CD4-positive, CD25-positive, alpha-beta regulatory T cell (primary cell): ENCODE data around the gene RASSF1. TPM values are rescaled to one million over a fixed set of nuclear protein-coding genes. Genes with fewer than 3 reads are reported as not detected.
A peak's percentile ranks its signal among the peaks of the same experiment; 100 is the strongest.

Experiments
- ATAC-seq, 2 donors: fragments of 150-1000 bp; cut with Tn5 transposase; one replicate each; pipeline ENCODE4 v1.10.0; 2021; ENCODE audit warnings: low read depth in 2 of 2, moderate number of reproducible peaks in 2 of 2, moderate library complexity in 1 of 2
- DNase-seq, 3 donors: peaks; one replicate each; pipeline versions ENCODE4 v3.0.0 to v3.0.0-alpha.2; 2012 to 2022; ENCODE audit warnings: mixed read lengths in 1 of 3
- H3K27ac ChIP-seq: one replicate; pipeline ENCODE4 v1.7.0; 2013; ENCODE audit warnings: mild to moderate bottlenecking, low read length; ENCODE audit not compliant: insufficient read depth, poor library complexity, severe bottlenecking
- H3K27me3 ChIP-seq: one replicate; pipeline ENCODE4 v1.7.0; 2013; ENCODE audit warnings: low read length; ENCODE audit not compliant: control insufficient read depth, insufficient read depth
- H3K36me3 ChIP-seq: one replicate; pipeline ENCODE4 v1.7.0; 2013; ENCODE audit warnings: mild to moderate bottlenecking, low read length, moderate library complexity; ENCODE audit not compliant: control insufficient read depth, insufficient read depth
- H3K4me1 ChIP-seq: 2 replicates; pipeline ENCODE4 v1.7.0; 2013; ENCODE audit warnings: mild to moderate bottlenecking, low read length; ENCODE audit not compliant: insufficient read depth, control insufficient read depth, poor library complexity, severe bottlenecking
- H3K4me3 ChIP-seq: one replicate; pipeline ENCODE4 v1.7.0; 2013; ENCODE audit warnings: low read depth, mild to moderate bottlenecking, low read length, moderate library complexity
- H3K9me3 ChIP-seq, 2 experiments: 1 replicate in 1 of 2; 2 replicates in 1 of 2; pipeline ENCODE4 v1.7.0; 2013; ENCODE audit warnings: low read length in 2 of 2, mild to moderate bottlenecking in 1 of 2, moderate library complexity in 1 of 2; ENCODE audit not compliant: control insufficient read depth in 2 of 2
- H3K27ac Mint-ChIP-seq, 3 donors: one replicate each; pipeline ENCODE4 v1.8.0; 2020 to 2022; ENCODE audit warnings: mild to moderate bottlenecking in 3 of 3, mixed read lengths in 3 of 3, moderate library complexity in 2 of 3
- H3K27me3 Mint-ChIP-seq: one replicate; pipeline ENCODE4 v1.8.0; 2022; ENCODE audit warnings: mild to moderate bottlenecking, mixed read lengths
- H3K36me3 Mint-ChIP-seq: one replicate; pipeline ENCODE4 v1.8.0; 2020; ENCODE audit warnings: mixed read lengths
- H3K4me1 Mint-ChIP-seq, 4 donors: one replicate each; pipeline ENCODE4 v1.8.0; 2020 to 2022; ENCODE audit warnings: mixed read lengths in 4 of 4, mild to moderate bottlenecking in 1 of 4
- H3K4me3 Mint-ChIP-seq, 4 donors: one replicate each; pipeline ENCODE4 v1.8.0; 2020 to 2022; ENCODE audit warnings: mild to moderate bottlenecking in 4 of 4, mixed read lengths in 4 of 4, moderate library complexity in 3 of 4
- H3K9me3 Mint-ChIP-seq, 7 donors: one replicate each; pipeline ENCODE4 v1.8.0; 2020 to 2022; ENCODE audit warnings: mixed read lengths in 7 of 7, mild to moderate bottlenecking in 3 of 7, moderate library complexity in 2 of 7
- polyA plus RNA-seq, 4 donors: library from polyadenylated mRNA; unstranded; fragments of 300-500 nt; fragmentation: Illumina TruSeq; gene quantifications; one replicate each; pipeline ENCODE4 v1.2.3, GENCODE V29; 2021
- total RNA-seq: library from RNA; stranded (reverse); gene quantifications from one replicate; pipeline ENCODE4 v1.2.3, GENCODE V29; 2022

Gene RASSF1
- total and polyA plus RNA-seq, 5 donors from 2014 or later: 48.4 to 76.0 (median 57.1) TPM

GRCh38 chr3:50359760-50360110, 19.1 kb upstream of the RASSF1 start:
- Histone ChIP-seq H3K36me3 (peaks cover 17% of the 10 kb centered on the region), H3K27me3 (no peaks in the 10 kb centered on the region), H3K4me3 (peak overlapping the region; percentile 71), H3K27ac (no peak overlapping the region), H3K9me3 (no peaks in the 10 kb centered on the region), H3K4me1 (peaks cover 48% of the 10 kb centered on the region)
- peaks cover 0 to 57% (median 30%) of the 10 kb centered on the region in 4 donors for H3K4me1 Mint-ChIP-seq
- peak overlapping the region; percentile 93 to 98 (median 98) for H3K27ac Mint-ChIP-seq
- no peak for DNase-seq
- H3K36me3 Mint-ChIP-seq: peaks cover 10% of the 10 kb centered on the region
- no peaks in the 10 kb centered on the region for H3K27me3 Mint-ChIP-seq
- peak overlapping the region; percentile 93 to 99 (median 98) for H3K4me3 Mint-ChIP-seq
- ATAC-seq: peak; percentile 0 to 1
- no peaks in the 10 kb centered on the region for H3K9me3 Mint-ChIP-seq

- no peaks in the 10 kb centered on the region for H3K27me3 Mint-ChIP-seq
- peaks cover 23% of the 10 kb centered on the region for H3K36me3 ChIP-seq
- no peaks in the 10 kb centered on the region for H3K9me3 Mint-ChIP-seq
- peak within 1 kb of the TSS; percentile 93 to 99 (median 98) for H3K4me3 Mint-ChIP-seq
- H3K36me3 Mint-ChIP-seq: peaks cover 15% of the 10 kb centered on the region
- no peaks in the 10 kb centered on the region for H3K27me3 ChIP-seq
- ATAC-seq (peak; percentile 100), DNase-seq (peak; percentile 96 to 98 (median 96))
- H3K4me1 Mint-ChIP-seq: peaks cover 0 to 60% (median 32%) of the 10 kb centered on the region in 4 donors
- H3K27ac Mint-ChIP-seq: peak within 1 kb of the TSS; percentile 93 to 98 (median 98)
- peaks cover 42% of the 10 kb centered on the region for H3K4me1 ChIP-seq
- H3K9me3 ChIP-seq: no peaks in the 10 kb centered on the region
- H3K4me3 ChIP-seq: peak within 1 kb of the TSS; percentile 71
- peak within 1 kb of the TSS; percentile 77 for H3K27ac ChIP-seq
These were observed 18.5 kb upstream of the RASSF1 start, which contains the start of gene TMEM115 for GRCh38 chr3:50358911-50359759. Gene TMEM115 (minus strand): TSS chr3:50359521. CDS start chr3:50359063, 458 bp downstream.

- Histone ChIP-seq H3K4me1 (peaks cover 40% of the 10 kb centered on the region), H3K4me3 (peak overlapping the region; percentile 71), H3K27me3 (no peaks in the 10 kb centered on the region), H3K9me3 (no peaks in the 10 kb centered on the region), H3K36me3 (peaks cover 30% of the 10 kb centered on the region), H3K27ac (peak overlapping the region; percentile 77)
- Mint-ChIP-seq H3K36me3 (peaks cover 16% of the 10 kb centered on the region), H3K4me1 (peaks cover 0 to 59% (median 33%) of the 10 kb centered on the region in 4 donors), H3K27me3 (no peaks in the 10 kb centered on the region), H3K27ac (peak overlapping the region; percentile 63 to 86 (median 84)), H3K9me3 (no peaks in the 10 kb centered on the region), H3K4me3 (peak overlapping the region; percentile 90 to 99 (median 94))
- DNase-seq: no peak
- no peak for ATAC-seq
These were observed 17.8 kb upstream of the RASSF1 start for GRCh38 chr3:50358355-50358910.

GRCh38 chr3:50357481-50357880, 16.8 kb upstream of the RASSF1 start:
- DNase-seq: no peak
- H3K4me1 ChIP-seq: peaks cover 40% of the 10 kb centered on the region
- peak overlapping the region; percentile 71 for H3K4me3 ChIP-seq
- H3K27me3 Mint-ChIP-seq: no peaks in the 10 kb centered on the region
- H3K27ac ChIP-seq: no peak overlapping the region
- H3K36me3 Mint-ChIP-seq: peaks cover 19% of the 10 kb centered on the region
- ATAC-seq: no peak
- H3K9me3 Mint-ChIP-seq: no peaks in the 10 kb centered on the region
- no peaks in the 10 kb centered on the region for H3K9me3 ChIP-seq
- H3K36me3 ChIP-seq: peaks cover 40% of the 10 kb centered on the region
- H3K27me3 ChIP-seq: no peaks in the 10 kb centered on the region
- peaks cover 0 to 64% (median 35%) of the 10 kb centered on the region in 4 donors for H3K4me1 Mint-ChIP-seq
- peak overlapping the region in 1 of 3 donors; percentile 78 for H3K27ac Mint-ChIP-seq
- peak overlapping the region; percentile 90 to 99 (median 94) for H3K4me3 Mint-ChIP-seq

GRCh38 chr3:50356553-50356952, 15.9 kb upstream of the RASSF1 start:
- Histone ChIP-seq H3K36me3 (peaks cover 40% of the 10 kb centered on the region), H3K9me3 (no peaks in the 10 kb centered on the region), H3K27ac (no peak overlapping the region), H3K4me1 (peaks cover 44% of the 10 kb centered on the region), H3K27me3 (no peaks in the 10 kb centered on the region), H3K4me3 (peak overlapping the region; percentile 71)
- peak overlapping the region; percentile 90 to 99 (median 94) for H3K4me3 Mint-ChIP-seq
- DNase-seq (no peak), ATAC-seq (no peak)
- peaks cover 19% of the 10 kb centered on the region for H3K36me3 Mint-ChIP-seq
- peaks cover 0 to 71% (median 35%) of the 10 kb centered on the region in 4 donors for H3K4me1 Mint-ChIP-seq
- no peaks in the 10 kb centered on the region for H3K9me3 Mint-ChIP-seq
- H3K27me3 Mint-ChIP-seq: no peaks in the 10 kb centered on the region
- peak overlapping the region; percentile 26 to 78 (median 54) for H3K27ac Mint-ChIP-seq

- Histone ChIP-seq H3K36me3 (peaks cover 40% of the 10 kb centered on the region), H3K4me3 (peak overlapping the region; percentile 71), H3K27ac (no peak overlapping the region), H3K4me1 (peaks cover 49% of the 10 kb centered on the region), H3K27me3 (no peaks in the 10 kb centered on the region), H3K9me3 (no peaks in the 10 kb centered on the region)
- Mint-ChIP-seq H3K4me1 (peaks cover 0 to 77% (median 37%) of the 10 kb centered on the region in 4 donors), H3K27ac (peak overlapping the region in 1 of 3 donors; percentile 26), H3K9me3 (no peaks in the 10 kb centered on the region), H3K4me3 (peak overlapping the region; percentile 90 to 99 (median 94)), H3K36me3 (peaks cover 19% of the 10 kb centered on the region), H3K27me3 (no peaks in the 10 kb centered on the region)
- ATAC-seq (no peak), DNase-seq (no peak)
These were observed 15.4 kb upstream of the RASSF1 start for GRCh38 chr3:50355829-50356552.

- no peak overlapping the region for H3K4me3 ChIP-seq
- peaks cover 40% of the 10 kb centered on the region for H3K36me3 ChIP-seq
- peaks cover 19% of the 10 kb centered on the region for H3K36me3 Mint-ChIP-seq
- H3K9me3 ChIP-seq: no peaks in the 10 kb centered on the region
- H3K27ac ChIP-seq: no peak overlapping the region
- peaks cover 0 to 83% (median 46%) of the 10 kb centered on the region in 4 donors for H3K4me1 Mint-ChIP-seq
- DNase-seq (no peak), ATAC-seq (no peak)
- H3K4me1 ChIP-seq: peaks cover 57% of the 10 kb centered on the region
- H3K27me3 Mint-ChIP-seq: no peaks in the 10 kb centered on the region
- peak overlapping the region in 2 of 4 donors; percentile 23 to 27 for H3K4me3 Mint-ChIP-seq
- no peaks in the 10 kb centered on the region for H3K27me3 ChIP-seq
- no peaks in the 10 kb centered on the region for H3K9me3 Mint-ChIP-seq
- H3K27ac Mint-ChIP-seq: no peak overlapping the region
These were observed 14.2 kb upstream of the RASSF1 start for GRCh38 chr3:50354850-50355249.
